HG02870 (cell line): ENCODE results near the gene RBM14.
"Not testable (repeated sequence)": the region's sequence is repeated elsewhere in the genome, so short reads cannot be mapped to it uniquely, and the experiment has no call there.

ENCODE experiments used
- ATAC-seq: cut with Tn5 transposase; IDR thresholded peaks from one replicate; pipeline ENCODE4 v1.9.1; 2021; ENCODE audit warnings: mild to moderate bottlenecking, moderate library complexity; ENCODE audit not compliant: unreplicated experiment

RBM14 gene

DNA sequence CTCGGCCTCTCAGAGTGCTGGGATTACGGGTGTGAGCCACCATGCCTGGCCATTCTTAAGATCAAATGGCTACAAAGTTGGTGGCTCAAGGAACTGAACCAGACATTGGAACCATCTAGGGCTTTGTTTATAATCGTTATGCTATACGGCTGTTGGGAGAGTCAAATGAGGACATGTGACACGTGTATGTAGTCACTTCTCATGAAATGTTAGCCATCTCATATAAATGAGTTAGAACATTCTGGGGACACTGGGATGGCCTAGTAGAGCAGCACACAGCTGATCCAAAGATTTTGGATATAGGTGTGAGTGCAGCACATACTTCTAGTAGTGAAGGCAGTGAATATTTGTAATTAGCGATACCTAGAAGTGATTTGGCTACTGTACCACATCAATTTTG, 15.5 kb downstream of the RBM14 start:
- ATAC-seq, result no peak

DNA sequence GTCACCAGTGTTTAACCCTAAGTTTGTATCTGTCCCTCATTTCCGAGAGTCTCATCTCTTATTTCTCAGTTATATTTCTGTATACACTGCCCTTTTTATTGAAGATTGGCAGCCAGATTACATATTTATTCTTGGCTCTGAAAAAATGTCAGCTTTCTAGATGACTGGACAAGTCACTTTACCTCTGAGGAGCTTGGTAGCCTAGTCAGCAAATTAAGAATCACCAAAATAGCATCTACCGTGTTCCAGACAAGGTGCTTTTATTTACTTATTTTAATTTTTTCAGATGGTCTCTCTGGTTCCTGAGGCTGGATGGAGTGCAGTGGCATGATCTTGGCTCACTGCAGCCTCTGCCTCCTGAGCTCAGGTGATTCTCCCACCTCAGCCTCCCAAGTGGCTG, 16.5 kb downstream of the RBM14 start:
- no peak for ATAC-seq

- no peak for ATAC-seq
Measured at GRCh38 chr11:66636411-66636810, 20.0 kb downstream of the RBM14 start.

DNA sequence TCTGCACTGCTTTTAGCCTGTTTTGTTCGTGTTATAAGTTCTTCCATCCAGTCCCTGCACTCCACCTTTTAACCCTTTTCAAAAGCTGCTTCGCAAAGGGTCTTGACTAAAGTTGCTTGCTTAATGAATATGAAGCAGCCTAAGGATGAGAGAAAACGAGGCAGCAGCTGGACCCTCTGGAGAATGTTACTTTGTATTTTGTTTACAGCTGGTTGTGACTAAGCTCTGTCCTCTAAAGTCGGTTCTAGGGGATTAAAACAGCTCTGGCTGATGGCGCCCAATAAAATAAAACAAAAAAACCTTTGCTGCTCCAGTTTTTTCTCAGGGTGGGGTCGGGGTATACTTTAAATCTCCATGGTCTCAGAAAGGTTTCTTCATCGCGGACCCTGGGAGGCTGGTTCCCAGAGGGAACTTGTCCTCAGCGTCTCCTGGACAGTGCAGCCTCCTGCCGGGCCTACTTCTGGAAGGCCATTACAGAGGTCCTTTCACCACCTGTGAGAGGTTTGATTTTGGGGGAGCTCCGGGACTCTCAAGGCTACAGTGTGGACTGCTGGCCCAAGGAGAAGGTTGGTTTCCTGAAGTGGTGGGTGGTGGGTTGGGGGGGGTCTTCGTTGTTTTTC, 21.2 kb downstream of the RBM14 start:
- no peak for ATAC-seq

DNA sequence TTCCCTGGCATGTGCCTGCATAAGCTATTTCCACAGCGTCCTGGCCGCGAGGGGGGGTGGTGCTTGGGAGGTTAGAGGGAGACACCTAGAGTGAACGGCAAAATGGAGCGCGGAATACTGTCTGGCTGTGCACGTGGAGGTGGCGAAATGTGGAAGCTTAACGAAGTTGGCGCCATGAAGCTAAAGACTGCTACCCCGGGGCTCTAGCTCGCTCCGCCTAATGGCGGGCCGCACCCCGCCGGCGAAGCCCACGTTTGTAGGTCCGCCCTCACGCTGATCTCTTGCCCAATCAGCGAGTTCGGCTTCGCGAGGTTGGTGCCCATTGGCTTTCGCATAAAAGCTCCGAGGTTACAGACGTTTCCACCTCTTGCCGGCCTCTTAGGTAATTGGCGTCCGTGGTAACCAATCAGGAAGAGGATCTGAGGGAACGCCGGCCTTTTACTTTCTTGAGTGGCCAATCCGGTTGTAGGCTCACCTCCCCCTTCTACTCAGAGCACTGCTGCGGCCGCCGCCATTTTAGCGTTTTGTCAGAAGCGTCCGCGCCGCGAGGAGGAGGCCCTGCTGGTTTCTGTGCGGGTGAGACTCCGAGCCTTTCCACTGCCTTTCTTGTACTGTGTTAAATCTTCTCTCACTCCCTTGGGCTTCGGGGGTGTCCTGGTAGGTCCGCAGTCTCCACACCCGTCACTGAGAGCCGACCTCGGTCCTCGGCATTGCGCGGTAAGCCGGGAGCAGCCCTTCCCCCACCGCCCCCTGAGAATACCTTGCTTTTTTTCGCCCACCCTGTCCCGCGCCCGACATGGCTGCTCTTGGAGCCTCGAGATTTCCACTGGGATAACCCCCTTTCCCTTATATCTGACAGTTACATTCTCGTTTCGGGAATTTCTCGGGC, 22.0 kb downstream of the RBM14 start, which contains the start of gene RBM4:
Gene RBM4 (plus strand): TSS at position 527 of the 889 bp plus-strand sequence. CDS start 1,009 bp downstream, outside the sequence.
- peak; percentile 94 for ATAC-seq

DNA sequence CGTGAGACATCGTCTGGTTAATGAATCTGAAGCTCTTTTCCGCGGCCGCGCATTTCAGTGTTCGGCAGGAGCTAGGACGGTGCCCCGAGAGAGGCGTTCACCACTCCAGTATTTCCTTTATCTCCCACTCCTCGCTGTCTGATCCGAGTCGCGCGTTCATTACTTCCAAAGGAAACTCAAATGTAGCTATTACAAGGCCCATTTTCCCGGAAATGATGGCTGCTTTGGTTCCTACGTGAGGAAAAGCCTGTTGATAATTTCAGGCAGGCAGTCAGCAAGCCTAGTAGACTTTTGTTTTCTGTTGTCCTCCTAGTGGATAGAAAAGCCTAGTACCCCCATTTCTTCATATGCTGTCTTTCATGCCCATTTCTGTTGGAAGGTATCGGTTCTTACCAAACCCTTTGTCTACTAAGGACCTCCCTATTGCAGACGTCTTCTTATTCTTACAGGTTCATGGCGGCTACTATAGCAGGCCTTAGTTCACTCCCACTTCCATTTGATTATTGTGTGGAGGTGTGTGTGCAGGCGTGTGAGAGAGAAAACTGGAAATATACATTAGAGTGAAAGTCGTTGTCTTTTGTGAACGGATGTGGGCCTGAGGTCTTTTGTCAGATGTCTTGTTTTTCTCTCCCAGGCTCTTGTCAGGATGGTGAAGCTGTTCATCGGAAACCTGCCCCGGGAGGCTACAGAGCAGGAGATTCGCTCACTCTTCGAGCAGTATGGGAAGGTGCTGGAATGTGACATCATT, 22.8 kb downstream of the RBM14 start:
- no peak for ATAC-seq

- ATAC-seq, result not testable (repeated sequence)
Measured at GRCh38 chr11:66639814-66640340, 23.4 kb downstream of the RBM14 start.

DNA sequence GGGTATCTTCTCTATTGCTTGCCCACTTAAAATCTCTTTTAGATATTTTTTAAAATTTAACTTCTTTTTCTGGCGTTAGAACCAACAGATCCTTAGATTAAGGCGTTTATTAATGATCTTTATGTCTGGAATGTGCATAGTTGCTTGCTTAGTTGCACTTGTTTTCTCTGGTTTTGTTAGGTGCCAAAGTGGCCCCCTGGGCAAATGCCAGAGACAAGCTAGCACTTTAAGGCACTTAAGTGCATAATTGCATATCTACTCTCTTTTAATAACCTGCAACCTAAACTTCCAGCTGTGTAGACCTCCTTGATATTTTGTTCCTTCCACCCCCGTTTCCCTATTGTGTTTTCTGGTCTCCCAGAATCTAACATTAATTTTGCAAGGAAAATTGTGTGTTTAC, 25.4 kb downstream of the RBM14 start:
- no peak for ATAC-seq

DNA sequence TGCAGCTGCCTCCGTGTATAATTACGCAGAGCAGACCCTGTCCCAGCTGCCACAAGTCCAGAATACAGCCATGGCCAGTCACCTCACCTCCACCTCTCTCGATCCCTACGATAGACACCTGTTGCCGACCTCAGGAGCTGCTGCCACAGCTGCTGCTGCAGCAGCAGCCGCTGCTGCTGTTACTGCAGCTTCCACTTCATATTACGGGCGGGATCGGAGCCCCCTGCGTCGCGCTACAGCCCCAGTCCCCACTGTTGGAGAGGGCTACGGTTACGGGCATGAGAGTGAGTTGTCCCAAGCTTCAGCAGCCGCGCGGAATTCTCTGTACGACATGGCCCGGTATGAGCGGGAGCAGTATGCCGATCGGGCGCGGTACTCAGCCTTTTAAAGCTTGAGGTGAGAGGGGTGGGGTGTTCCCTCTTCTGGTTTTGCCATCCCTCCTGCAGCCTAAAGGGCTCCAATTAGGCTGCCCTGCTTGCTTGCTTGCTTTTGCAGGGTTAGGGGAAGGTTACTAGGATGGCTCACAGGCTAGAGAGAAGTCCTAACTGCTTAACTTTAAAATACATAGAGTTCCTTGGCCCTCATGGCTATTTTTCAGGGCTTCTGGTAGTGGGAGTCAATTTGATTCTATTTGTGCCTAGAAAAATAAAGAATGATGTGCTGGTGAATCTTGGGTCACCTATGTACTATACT, 27.5 kb downstream of the RBM14 start:
- no peak for ATAC-seq

DNA sequence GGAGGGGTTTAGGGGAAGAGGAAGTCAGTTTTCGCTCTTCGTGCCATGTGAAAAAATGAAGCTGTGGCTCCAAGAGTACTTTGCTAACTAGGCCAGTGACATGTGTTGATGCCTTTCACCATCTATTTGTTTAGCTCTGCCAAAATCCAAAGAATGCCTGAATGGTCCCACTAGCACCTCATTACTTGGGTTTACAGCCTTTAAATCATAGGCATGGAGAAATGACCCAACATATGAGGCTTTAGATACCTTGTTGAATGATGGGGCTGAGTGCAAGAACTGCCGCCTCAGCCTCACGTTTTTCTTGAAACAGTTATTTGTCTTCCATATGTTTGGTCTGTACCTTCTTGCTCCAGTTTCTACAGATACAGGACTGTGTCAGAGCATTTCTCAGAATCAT, 30.4 kb downstream of the RBM14 start:
- no peak for ATAC-seq

DNA sequence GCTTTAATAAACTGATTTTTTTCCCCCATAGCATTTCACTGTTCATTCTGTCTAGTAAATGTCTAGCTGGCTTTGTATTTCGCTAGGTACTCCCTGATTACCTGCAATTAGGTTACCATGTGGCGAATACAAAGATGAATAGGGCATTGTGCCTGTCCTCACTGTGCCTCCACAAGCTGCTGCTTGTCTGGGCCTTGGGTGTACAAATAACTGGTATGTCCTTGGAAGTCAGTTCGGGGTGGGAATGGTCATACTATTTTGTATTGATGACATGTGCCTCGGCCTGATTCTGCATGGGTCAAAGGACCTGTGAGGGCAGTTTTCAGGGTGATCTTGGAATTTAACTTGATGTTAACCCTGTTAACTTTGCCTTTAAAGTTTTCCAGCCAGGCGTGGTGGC, 33.5 kb downstream of the RBM14 start:
- no peak for ATAC-seq

DNA sequence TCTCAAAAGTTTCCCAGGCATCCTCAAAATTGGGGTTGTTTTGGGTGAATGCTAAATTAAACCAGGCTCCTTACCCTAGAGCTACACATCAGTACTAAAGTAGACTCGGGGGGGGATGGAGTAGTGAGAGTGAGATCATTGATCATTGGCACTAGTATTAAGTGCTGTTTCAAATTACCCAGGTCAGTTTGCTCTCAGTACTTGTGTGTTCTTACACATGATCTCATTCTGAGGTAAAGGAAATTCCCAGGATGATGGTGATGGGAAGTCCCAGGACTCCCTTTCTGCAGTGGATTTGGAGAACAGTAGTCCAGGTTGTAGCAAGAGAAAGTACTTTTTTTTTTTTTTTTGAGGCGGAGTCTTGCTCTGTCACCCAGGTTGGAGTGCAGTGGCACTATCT, 34.6 kb downstream of the RBM14 start:
- ATAC-seq, result no peak

DNA sequence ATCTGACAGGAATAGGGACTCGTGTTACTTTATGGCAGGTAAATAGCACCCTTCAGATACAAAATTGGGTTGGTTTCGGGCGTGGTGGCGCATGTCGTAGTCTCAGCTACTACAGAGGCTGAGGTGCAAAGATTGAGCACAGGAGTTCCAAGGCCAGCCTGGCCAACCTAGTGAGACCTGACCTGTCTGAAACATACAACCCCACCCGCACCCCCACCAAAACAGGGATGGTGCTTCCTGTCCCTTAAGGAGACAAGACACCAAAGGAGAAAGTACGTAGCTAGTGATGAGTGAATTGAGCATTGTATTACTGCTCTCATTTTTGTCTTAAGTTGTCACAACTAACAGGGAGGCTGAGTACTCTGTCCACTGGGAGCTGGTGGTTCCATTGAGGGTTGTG, 36.2 kb downstream of the RBM14 start:
- ATAC-seq, result no peak

DNA sequence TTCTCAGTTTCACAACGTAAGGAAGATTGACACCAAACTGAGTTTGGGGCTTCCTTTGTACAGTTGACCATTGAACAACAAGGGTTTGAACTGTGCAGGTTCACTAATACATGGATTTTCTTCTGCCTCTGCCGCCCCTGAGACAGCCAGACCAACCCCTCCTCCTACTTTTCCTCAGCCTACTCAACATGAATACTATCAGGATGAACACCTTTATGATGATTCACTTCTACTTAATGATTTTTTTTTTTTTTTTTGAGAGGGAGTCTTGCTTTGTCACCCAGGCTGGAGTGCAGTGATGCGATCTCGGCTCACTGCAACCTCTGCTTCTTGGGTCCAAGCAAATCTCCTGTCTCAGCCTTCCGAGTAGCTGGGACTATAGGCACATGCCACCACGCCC, 36.7 kb downstream of the RBM14 start:
- ATAC-seq, result no peak

- no peak for ATAC-seq
Measured at GRCh38 chr11:66659763-66660162, 43.3 kb downstream of the RBM14 start.

GRCh38 chr11:66663741-66664296, 47.4 kb downstream of the RBM14 start:
- ATAC-seq, result no peak

DNA sequence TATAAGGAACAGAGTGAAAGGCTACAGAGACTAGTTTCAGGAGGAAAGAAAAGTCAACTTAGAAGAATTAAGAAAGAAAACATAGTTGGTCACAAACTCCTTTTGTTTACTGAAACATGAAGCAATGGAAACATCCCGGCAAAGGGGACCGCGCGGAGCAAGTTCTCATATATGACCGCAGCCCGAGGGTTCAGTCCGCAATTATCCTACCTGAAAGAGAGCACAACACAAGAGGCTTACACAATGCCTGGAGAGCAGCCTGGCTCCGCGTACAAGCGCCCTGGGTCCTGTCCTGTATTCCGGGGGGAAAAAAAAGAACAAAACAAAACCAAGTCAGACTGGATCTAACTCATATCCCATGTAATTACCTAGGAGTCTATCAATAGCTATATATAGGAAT, 48.9 kb downstream of the RBM14 start:
- ATAC-seq, result no peak

GRCh38 chr11:66670816-66671215, 54.4 kb downstream of the RBM14 start:
- no peak for ATAC-seq

DNA sequence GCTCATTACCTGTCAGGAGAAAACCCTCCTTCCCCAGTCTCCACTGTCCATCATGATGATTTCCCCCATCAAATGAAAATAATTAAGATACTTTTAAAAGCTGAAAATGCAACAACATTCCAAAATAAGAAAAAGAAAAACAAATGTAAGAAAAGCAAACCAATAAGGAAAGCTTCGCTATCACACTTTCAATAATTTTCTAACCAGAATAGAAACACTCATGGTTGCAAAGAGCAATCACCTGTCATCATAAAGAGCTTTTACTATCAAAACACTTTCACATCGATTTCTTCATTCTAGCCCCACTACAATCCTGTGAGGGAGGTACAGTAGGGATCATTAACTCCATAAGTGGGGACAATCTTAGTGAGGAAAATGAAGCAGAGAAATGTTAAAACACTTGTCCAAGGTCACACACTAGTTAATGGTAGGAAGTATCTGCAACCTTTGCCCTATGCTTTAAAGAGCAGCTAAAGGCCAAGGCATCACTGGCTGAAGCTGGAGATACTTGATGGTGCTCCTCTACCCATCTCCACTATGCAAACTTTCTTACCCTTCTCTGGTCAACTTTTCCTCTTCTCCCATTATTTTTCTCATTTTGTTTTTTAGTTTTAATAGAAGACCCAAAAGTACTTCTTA, 58.7 kb downstream of the RBM14 start:
- no peak for ATAC-seq
